Body of pancreas (tissue), 4 donors: ENCODE results near the gene HOXC12.

ENCODE experiments used
- CTCF ChIP-seq, 7 experiments: fragments of 450-650 bp in 4 of 7; fragments of 200-600 bp in 3 of 7; sonication (generic) in 3 of 7; IDR thresholded peaks; one replicate each; pipeline ENCODE4 v1.5.1; 2016 to 2019; ENCODE audit warnings: antibody characterized with exemption in 7 of 7
- POLR2A ChIP-seq, 3 donors: fragments of 450-650 bp; IDR thresholded peaks; one replicate each; pipeline ENCODE4 v1.6.1; 2016; ENCODE audit warnings: antibody characterized with exemption in 3 of 3, mild to moderate bottlenecking in 2 of 3

- TF ChIP-seq CTCF (IDR thresholded peaks at IDR 0.05): no peak
- no peak for TF ChIP-seq POLR2A (IDR thresholded peaks at IDR 0.05)
These were observed 38.7 kb downstream of the HOXC12 start for GRCh38 chr12:53993162-53994008.
